Measurements from ENCODE around the gene IDI1.

Gene IDI1

GRCh38 chr10:1063232-1063865 is 14.4 kb upstream of the IDI1 start:
- TF ChIP-seq CTCF (IDR thresholded peaks at IDR 0.05; ENCODE audit: insufficient read depth, low read length): no peak
- H3K27ac ChIP-seq (replicated peaks): no peak overlapping the region; the same call in 1 of the 2 replicates
- H3K27me3 ChIP-seq (ENCODE audit: insufficient read depth, poor library complexity, severe bottlenecking): no peaks in the 10 kb centered on the region
- DNase-seq (ENCODE audit: low read depth in 1 of 2, low spot score in 1 of 2): peak in 1 of 2 experiments; percentile 42
- no peak overlapping the region for H3K4me3 ChIP-seq (replicated peaks; ENCODE audit: insufficient read depth, low read length)

- Histone ChIP-seq H3K27ac (replicated peaks) (no peak overlapping the region; the same call in 1 of the 2 replicates), H3K27me3 (ENCODE audit: insufficient read depth, poor library complexity, severe bottlenecking) (no peaks in the 10 kb centered on the region), H3K4me3 (replicated peaks; ENCODE audit: insufficient read depth, low read length) (no peak overlapping the region)
- no peak for DNase-seq (ENCODE audit: low read depth in 1 of 2, low spot score in 1 of 2)
- TF ChIP-seq REST (IDR thresholded peaks at IDR 0.05; ENCODE audit: insufficient replicate concordance, low read depth): no peak
- TF ChIP-seq POLR2AphosphoS5 (IDR thresholded peaks at IDR 0.05; ENCODE audit: low read depth): no peak
- TF ChIP-seq GABPA (IDR thresholded peaks at IDR 0.05; ENCODE audit: low read depth): no peak
Observed at GRCh38 chr10:1061930-1062774, 13.2 kb upstream of the IDI1 start.

GRCh38 chr10:1059902-1060301 is 11.0 kb upstream of the IDI1 start:
- DNase-seq (ENCODE audit: low read depth in 1 of 2, low spot score in 1 of 2): no peak
- no peak overlapping the region for H3K27ac ChIP-seq (replicated peaks)
- no peak overlapping the region for H3K4me3 ChIP-seq (replicated peaks; ENCODE audit: insufficient read depth, low read length)
- TF ChIP-seq CTCF (IDR thresholded peaks at IDR 0.05; ENCODE audit: insufficient read depth, low read length) (no peak), POLR2AphosphoS5 (IDR thresholded peaks at IDR 0.05; ENCODE audit: low read depth) (no peak), GABPA (IDR thresholded peaks at IDR 0.05; ENCODE audit: low read depth) (no peak), SPI1 (IDR thresholded peaks at IDR 0.05; ENCODE audit: borderline replicate concordance, low read depth) (no peak), REST (IDR thresholded peaks at IDR 0.05; ENCODE audit: insufficient replicate concordance, low read depth) (no peak)
- no peaks in the 10 kb centered on the region for H3K27me3 ChIP-seq (ENCODE audit: insufficient read depth, poor library complexity, severe bottlenecking)

GRCh38 chr10:1058017-1058416 is 9.1 kb upstream of the IDI1 start:
- TF ChIP-seq CTCF (IDR thresholded peaks at IDR 0.05; ENCODE audit: insufficient read depth, low read length) (no peak), GABPA (IDR thresholded peaks at IDR 0.05; ENCODE audit: low read depth) (no peak), REST (IDR thresholded peaks at IDR 0.05; ENCODE audit: insufficient replicate concordance, low read depth) (no peak), POLR2AphosphoS5 (IDR thresholded peaks at IDR 0.05; ENCODE audit: low read depth) (no peak), SPI1 (IDR thresholded peaks at IDR 0.05; ENCODE audit: borderline replicate concordance, low read depth) (no peak)
- DNase-seq (ENCODE audit: low read depth in 1 of 2, low spot score in 1 of 2): no peak
- Histone ChIP-seq H3K4me3 (replicated peaks; ENCODE audit: insufficient read depth, low read length) (peak overlapping the region; percentile 95), H3K27ac (replicated peaks) (peak overlapping the region; percentile 94), H3K27me3 (ENCODE audit: insufficient read depth, poor library complexity, severe bottlenecking) (no peaks in the 10 kb centered on the region)

All from HL-60 (cell line).